Measurements from ENCODE around the gene ADAMTS17.

DNA sequence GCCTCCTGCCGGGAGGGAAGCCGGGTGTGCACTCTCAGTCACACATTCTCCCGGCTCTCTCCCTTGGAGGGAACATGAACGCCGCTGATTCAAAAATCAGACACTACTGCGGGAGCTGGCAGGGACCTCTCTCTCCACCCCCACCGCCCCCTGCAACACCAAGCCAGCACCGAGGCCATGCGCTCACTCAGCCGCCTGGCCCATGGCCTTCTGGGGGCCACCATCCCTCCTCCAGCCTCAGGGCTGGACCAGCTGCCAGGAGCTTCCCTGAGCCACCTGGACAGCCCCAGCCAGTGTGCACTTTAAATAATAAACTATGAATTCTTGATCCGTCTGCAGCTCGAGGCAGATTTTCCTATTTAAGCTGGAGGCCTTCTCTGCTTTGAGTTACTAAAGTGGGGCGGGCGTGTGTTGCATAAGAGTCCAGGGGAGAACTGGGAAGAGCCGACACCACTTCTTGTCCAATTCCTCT, 30.6 kb downstream of the ADAMTS17 start:
- no peak for TF ChIP-seq POLR2A (IDR thresholded peaks at IDR 0.05)
- TF ChIP-seq, protein P1, sequence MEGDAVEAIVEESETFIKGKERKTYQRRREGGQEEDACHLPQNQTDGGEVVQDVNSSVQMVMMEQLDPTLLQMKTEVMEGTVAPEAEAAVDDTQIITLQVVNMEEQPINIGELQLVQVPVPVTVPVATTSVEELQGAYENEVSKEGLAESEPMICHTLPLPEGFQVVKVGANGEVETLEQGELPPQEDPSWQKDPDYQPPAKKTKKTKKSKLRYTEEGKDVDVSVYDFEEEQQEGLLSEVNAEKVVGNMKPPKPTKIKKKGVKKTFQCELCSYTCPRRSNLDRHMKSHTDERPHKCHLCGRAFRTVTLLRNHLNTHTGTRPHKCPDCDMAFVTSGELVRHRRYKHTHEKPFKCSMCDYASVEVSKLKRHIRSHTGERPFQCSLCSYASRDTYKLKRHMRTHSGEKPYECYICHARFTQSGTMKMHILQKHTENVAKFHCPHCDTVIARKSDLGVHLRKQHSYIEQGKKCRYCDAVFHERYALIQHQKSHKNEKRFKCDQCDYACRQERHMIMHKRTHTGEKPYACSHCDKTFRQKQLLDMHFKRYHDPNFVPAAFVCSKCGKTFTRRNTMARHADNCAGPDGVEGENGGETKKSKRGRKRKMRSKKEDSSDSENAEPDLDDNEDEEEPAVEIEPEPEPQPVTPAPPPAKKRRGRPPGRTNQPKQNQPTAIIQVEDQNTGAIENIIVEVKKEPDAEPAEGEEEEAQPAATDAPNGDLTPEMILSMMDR (IDR thresholded peaks at IDR 0.05) = no peak

Data from heart left ventricle (tissue), 13 donors.